SK-N-SH treated with all-trans-retinoic acid at 6 μM for 48 hours (cell line): ENCODE data around the gene FRRS1.

Source experiments
- ATAC-seq: fragments of 200-7000 bp; cut with Tn5 transposase; 3 replicates; pipeline ENCODE4 v1.9.1; 2020; ENCODE audit warnings: mild to moderate bottlenecking, moderate library complexity
- ARNTL ChIP-seq: fragments of 450-650 bp; formaldehyde crosslinking; IDR thresholded peaks from 2 replicates; pipeline ENCODE4 v1.5.0; 2020; ENCODE audit warnings: low read depth, mild to moderate bottlenecking, moderate library complexity, borderline replicate concordance
- BACH2 ChIP-seq: fragments of 250-450 bp; sonication (Bioruptor Pico); IDR thresholded peaks from 2 replicates; pipeline ENCODE4 v1.9.0; 2021; ENCODE audit warnings: mild to moderate bottlenecking, borderline replicate concordance
- CREB5 ChIP-seq: fragments of 250-450 bp; sonication (Bioruptor Pico); IDR thresholded peaks from 2 replicates; pipeline ENCODE4 v1.5.1; 2020; ENCODE audit warnings: low read depth, mild to moderate bottlenecking, moderate library complexity
- CSDC2 ChIP-seq: fragments of 250-450 bp; sonication (Bioruptor Pico); IDR thresholded peaks from 2 replicates; pipeline ENCODE4 v1.5.0; 2020; ENCODE audit warnings: mild to moderate bottlenecking, moderate library complexity
- CSRNP3 ChIP-seq: fragments of 250-450 bp; sonication (Bioruptor Pico); IDR thresholded peaks from 2 replicates; pipeline ENCODE4 v1.5.1; 2021; ENCODE audit warnings: mild to moderate bottlenecking, moderate library complexity
- ESRRG ChIP-seq: fragments of 250-450 bp; sonication (Bioruptor Pico); IDR thresholded peaks from 2 replicates; pipeline ENCODE4 v1.6.1; 2021; ENCODE audit warnings: mild to moderate bottlenecking
- GLIS3 ChIP-seq: fragments of 250-450 bp; sonication (Bioruptor Pico); IDR thresholded peaks from 2 replicates; pipeline ENCODE4 v1.5.0; 2020; ENCODE audit warnings: mild to moderate bottlenecking, moderate library complexity
- ISL1 ChIP-seq: fragments of 250-450 bp; sonication (Bioruptor Pico); IDR thresholded peaks from 2 replicates; pipeline ENCODE4 v2.1.2; 2022; ENCODE audit warnings: mild to moderate bottlenecking, moderate library complexity
- OSR1 ChIP-seq: fragments of 250-450 bp; sonication (Bioruptor Pico); IDR thresholded peaks from 2 replicates; pipeline ENCODE4 v1.8.0; 2022; ENCODE audit warnings: moderate library complexity, mild to moderate bottlenecking, inconsistent platforms
- PPARA ChIP-seq: fragments of 250-450 bp; sonication (Bioruptor Pico); IDR thresholded peaks from 2 replicates; pipeline ENCODE4 v1.5.0; 2020; ENCODE audit warnings: mild to moderate bottlenecking, borderline replicate concordance
- RARB ChIP-seq: fragments of 250-450 bp; sonication (Bioruptor Pico); IDR thresholded peaks from 2 replicates; pipeline ENCODE4 v1.8.0; 2021; ENCODE audit warnings: mild to moderate bottlenecking, moderate library complexity
- SNAI2 ChIP-seq: fragments of 250-450 bp; sonication (Bioruptor Pico); IDR thresholded peaks from 2 replicates; pipeline ENCODE4 v1.5.0; 2020; ENCODE audit warnings: mild to moderate bottlenecking, moderate library complexity
- TCF4 ChIP-seq: fragments of 250-450 bp; sonication (Bioruptor Pico); IDR thresholded peaks from 2 replicates; pipeline ENCODE4 v1.8.0; 2021; ENCODE audit warnings: mild to moderate bottlenecking, moderate library complexity, borderline replicate concordance
- TOX ChIP-seq: fragments of 250-450 bp; sonication (Bioruptor Pico); IDR thresholded peaks from 2 replicates; pipeline ENCODE4 v1.8.0; 2021; ENCODE audit warnings: mild to moderate bottlenecking, moderate library complexity, borderline replicate concordance
- ZC3H10 ChIP-seq: fragments of 250-450 bp; sonication (Bioruptor Pico); IDR thresholded peaks from 2 replicates; pipeline ENCODE4 v1.5.1; 2021; ENCODE audit warnings: mild to moderate bottlenecking, moderate library complexity
- ZFP3 ChIP-seq: fragments of 250-450 bp; sonication (Bioruptor Pico); IDR thresholded peaks from 2 replicates; pipeline ENCODE4 v1.5.0; 2020; ENCODE audit warnings: mild to moderate bottlenecking, moderate library complexity
- ZFP30 ChIP-seq: fragments of 450-650 bp; formaldehyde crosslinking; IDR thresholded peaks from 2 replicates; pipeline ENCODE4 v1.5.0; 2022; ENCODE audit warnings: mild to moderate bottlenecking, moderate library complexity
- ZNF565 ChIP-seq: fragments of 450-650 bp; formaldehyde crosslinking; conservative IDR thresholded peaks from 2 replicates; pipeline ENCODE4 v1.5.0; 2020; ENCODE audit warnings: low read depth, mild to moderate bottlenecking, moderate library complexity
- ZNF70 ChIP-seq: fragments of 450-650 bp; formaldehyde crosslinking; IDR thresholded peaks from 2 replicates; pipeline ENCODE4 v1.5.0; 2020; ENCODE audit warnings: mild to moderate bottlenecking, moderate library complexity
- ZNF8 ChIP-seq: fragments of 450-650 bp; formaldehyde crosslinking; IDR thresholded peaks from 2 replicates; pipeline ENCODE4 v1.5.0; 2020; ENCODE audit warnings: mild to moderate bottlenecking, moderate library complexity
- TF ChIP-seq, protein P1 (sequence below): fragments of 250-450 bp; sonication (Bioruptor Pico); IDR thresholded peaks from 2 replicates; pipeline ENCODE4 v1.5.0; 2020; ENCODE audit warnings: mild to moderate bottlenecking, moderate library complexity
- TF ChIP-seq, protein P2 (sequence below): fragments of 250-450 bp; sonication (Bioruptor Pico); IDR thresholded peaks from 2 replicates; pipeline ENCODE4 v1.8.0; 2021; ENCODE audit warnings: low read depth, mild to moderate bottlenecking, moderate library complexity, borderline replicate concordance

Gene FRRS1

GRCh38 chr1:99662539-99663080 lies 103.8 kb downstream of the FRRS1 start:
- no peak for ATAC-seq

GRCh38 chr1:99661780-99662179 lies 104.7 kb downstream of the FRRS1 start:
- ATAC-seq = no peak
- TF ChIP-seq GLIS3 = no peak
- no peak for TF ChIP-seq BACH2 (CRISPR knock-in tag)
- TF ChIP-seq CREB5 = no peak
- no peak for TF ChIP-seq TCF4 (CRISPR knock-in tag)
- TF ChIP-seq ARNTL (CRISPR knock-in tag) = no peak
- TF ChIP-seq ZFP30 (CRISPR knock-in tag) = no peak
- no peak for TF ChIP-seq ZNF565 (CRISPR knock-in tag)
- no peak for TF ChIP-seq RARB (CRISPR knock-in tag)
- no peak for TF ChIP-seq SNAI2 (CRISPR knock-in tag)
- TF ChIP-seq CSRNP3 (CRISPR knock-in tag) = no peak
- TF ChIP-seq, protein P1, sequence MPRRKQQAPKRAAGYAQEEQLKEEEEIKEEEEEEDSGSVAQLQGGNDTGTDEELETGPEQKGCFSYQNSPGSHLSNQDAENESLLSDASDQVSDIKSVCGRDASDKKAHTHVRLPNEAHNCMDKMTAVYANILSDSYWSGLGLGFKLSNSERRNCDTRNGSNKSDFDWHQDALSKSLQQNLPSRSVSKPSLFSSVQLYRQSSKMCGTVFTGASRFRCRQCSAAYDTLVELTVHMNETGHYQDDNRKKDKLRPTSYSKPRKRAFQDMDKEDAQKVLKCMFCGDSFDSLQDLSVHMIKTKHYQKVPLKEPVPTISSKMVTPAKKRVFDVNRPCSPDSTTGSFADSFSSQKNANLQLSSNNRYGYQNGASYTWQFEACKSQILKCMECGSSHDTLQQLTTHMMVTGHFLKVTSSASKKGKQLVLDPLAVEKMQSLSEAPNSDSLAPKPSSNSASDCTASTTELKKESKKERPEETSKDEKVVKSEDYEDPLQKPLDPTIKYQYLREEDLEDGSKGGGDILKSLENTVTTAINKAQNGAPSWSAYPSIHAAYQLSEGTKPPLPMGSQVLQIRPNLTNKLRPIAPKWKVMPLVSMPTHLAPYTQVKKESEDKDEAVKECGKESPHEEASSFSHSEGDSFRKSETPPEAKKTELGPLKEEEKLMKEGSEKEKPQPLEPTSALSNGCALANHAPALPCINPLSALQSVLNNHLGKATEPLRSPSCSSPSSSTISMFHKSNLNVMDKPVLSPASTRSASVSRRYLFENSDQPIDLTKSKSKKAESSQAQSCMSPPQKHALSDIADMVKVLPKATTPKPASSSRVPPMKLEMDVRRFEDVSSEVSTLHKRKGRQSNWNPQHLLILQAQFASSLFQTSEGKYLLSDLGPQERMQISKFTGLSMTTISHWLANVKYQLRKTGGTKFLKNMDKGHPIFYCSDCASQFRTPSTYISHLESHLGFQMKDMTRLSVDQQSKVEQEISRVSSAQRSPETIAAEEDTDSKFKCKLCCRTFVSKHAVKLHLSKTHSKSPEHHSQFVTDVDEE = no peak
- no peak for TF ChIP-seq ESRRG (CRISPR knock-in tag)
- TF ChIP-seq ZFP3 (CRISPR knock-in tag) = no peak

More at GRCh38 chr1:99662539-99663080, 103.8 kb downstream of the FRRS1 start:
- TF ChIP-seq SNAI2 (CRISPR knock-in tag) (0 out of 2 replicates have a peak, but pooled peaks have one; percentile 24), TCF4 (CRISPR knock-in tag) (no peak)

DNA sequence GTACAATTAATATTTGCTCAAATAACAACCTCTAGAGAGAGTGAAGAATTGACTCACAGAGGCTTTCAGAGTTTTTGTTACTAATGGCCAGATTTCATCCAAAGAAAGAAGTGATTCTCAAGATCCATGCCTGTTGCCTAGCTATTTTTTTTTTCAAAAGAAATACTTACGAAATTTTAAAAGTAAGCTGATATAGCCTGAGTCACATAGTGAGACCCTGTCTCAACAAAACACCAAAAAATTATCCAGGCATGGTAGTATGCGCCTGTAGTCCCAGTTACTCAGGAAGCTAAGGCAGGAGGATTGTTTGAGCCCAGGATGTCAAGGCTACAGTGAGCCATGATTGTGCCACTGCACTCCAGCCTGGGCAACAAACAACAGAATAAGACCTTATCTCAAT lies 105.9 kb downstream of the FRRS1 start:
- TF ChIP-seq TCF4 (CRISPR knock-in tag) (no peak), ISL1 (CRISPR knock-in tag) (no peak), CSDC2 (no peak), ZNF565 (CRISPR knock-in tag) (no peak), TOX (CRISPR knock-in tag) (no peak), CSRNP3 (CRISPR knock-in tag) (no peak), SNAI2 (CRISPR knock-in tag) (no peak), OSR1 (CRISPR knock-in tag) (no peak), ZNF8 (CRISPR knock-in tag) (no peak), BACH2 (CRISPR knock-in tag) (no peak), CREB5 (no peak), ZC3H10 (CRISPR knock-in tag) (no peak), ZFP3 (CRISPR knock-in tag) (no peak), ZFP30 (CRISPR knock-in tag) (no peak), PPARA (CRISPR knock-in tag) (no peak), ZNF70 (CRISPR knock-in tag) (no peak)
- TF ChIP-seq, protein P2, sequence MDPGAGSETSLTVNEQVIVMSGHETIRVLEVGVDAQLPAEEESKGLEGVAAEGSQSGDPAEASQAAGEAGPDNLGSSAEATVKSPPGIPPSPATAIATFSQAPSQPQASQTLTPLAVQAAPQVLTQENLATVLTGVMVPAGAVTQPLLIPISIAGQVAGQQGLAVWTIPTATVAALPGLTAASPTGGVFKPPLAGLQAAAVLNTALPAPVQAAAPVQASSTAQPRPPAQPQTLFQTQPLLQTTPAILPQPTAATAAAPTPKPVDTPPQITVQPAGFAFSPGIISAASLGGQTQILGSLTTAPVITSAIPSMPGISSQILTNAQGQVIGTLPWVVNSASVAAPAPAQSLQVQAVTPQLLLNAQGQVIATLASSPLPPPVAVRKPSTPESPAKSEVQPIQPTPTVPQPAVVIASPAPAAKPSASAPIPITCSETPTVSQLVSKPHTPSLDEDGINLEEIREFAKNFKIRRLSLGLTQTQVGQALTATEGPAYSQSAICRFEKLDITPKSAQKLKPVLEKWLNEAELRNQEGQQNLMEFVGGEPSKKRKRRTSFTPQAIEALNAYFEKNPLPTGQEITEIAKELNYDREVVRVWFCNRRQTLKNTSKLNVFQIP (CRISPR knock-in tag) = no peak
- TF ChIP-seq, protein P1 = no peak
- TF ChIP-seq, all 23 proteins: peak for 0
- ATAC-seq = no peak
